ENCODE data around the gene VAV3. TPM values are rescaled to one million over a fixed set of nuclear protein-coding genes. Genes with fewer than 3 reads are reported as not detected.
A peak's percentile ranks its signal among the peaks of the same experiment; 100 is the strongest.

Gene VAV3
- total RNA-seq, 2 donors from 2014 or later = 6.9 to 7.7 TPM

DNA sequence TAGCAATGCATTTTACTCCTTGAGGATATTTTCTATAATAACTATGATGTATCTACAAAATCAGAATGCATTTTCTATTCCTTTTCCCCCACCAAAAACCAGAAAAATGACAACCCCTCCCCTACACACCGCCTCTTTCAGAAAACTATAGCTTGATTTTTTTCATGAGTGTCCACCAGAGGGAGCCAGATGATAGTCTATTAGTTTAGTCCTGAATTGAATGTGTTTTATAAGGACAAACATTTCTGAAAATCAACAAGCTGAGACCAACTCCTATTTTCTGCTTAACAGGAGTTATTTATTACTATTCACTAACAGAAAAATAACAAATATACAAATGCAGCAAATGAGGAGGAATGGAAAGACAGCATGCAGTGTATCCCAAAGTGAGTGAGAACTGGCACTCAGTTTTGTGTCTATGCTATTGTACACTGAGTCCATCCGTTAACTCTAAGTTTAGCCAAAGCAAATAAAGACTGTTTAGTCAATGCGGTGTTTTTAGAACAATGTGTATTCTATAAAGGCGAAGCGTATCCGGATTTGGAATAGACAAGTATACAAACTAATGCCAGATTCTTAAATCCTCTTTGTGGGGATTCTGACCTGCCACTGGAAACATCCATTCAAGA, 182.6 kb downstream of the VAV3 start:
- Histone ChIP-seq H3K9me3 (no peaks in the 10 kb centered on the region), H3K27me3 (replicated peaks; ENCODE audit: insufficient read depth) (no peaks in the 10 kb centered on the region), H3K4me1 (ENCODE audit: control insufficient read depth in 1 of 2, low read depth in 2 of 2) (peaks cover 0 to 10% of the 10 kb centered on the region in 2 donors), H3K27ac (no peak overlapping the region), H3K4me3 (no peak overlapping the region), H3K36me3 (no peaks in the 10 kb centered on the region)
- peak; percentile 69 for ATAC-seq (ENCODE audit: insufficient number of reproducible peaks, low FRiP score, low read depth)
- TF ChIP-seq CTCF (IDR thresholded peaks at IDR 0.05) = peak; percentile 74
- no peak for DNase-seq (ENCODE audit: low spot score)

DNA sequence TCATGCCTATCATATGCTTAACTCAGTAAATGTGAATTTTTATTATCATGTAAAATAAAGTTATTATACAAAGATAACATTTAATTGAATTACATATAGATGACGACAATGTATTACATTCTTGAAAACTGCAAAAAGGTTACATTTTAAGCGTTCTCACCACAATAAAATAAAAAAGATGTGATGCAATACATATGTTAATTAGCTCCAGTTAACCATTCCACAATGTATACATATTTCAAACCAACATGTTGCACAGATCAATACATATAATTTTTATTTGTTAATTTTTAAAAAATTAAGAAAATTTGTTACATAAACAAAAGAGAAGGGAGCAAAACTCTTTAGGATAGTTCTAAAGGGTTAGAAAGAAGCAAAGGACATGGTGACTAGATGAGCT, 183.7 kb downstream of the VAV3 start:
- H3K4me3 ChIP-seq = no peak overlapping the region
- TF ChIP-seq CTCF (IDR thresholded peaks at IDR 0.05) = no peak
- H3K4me1 ChIP-seq (ENCODE audit: control insufficient read depth in 1 of 2, low read depth in 2 of 2) = peaks cover 0 to 10% of the 10 kb centered on the region in 2 donors
- H3K9me3 ChIP-seq = no peaks in the 10 kb centered on the region
- H3K27ac ChIP-seq = no peak overlapping the region
- H3K27me3 ChIP-seq (replicated peaks; ENCODE audit: insufficient read depth) = no peaks in the 10 kb centered on the region
- H3K36me3 ChIP-seq = no peaks in the 10 kb centered on the region
- DNase-seq (ENCODE audit: low spot score) = no peak
- ATAC-seq (ENCODE audit: insufficient number of reproducible peaks, low FRiP score, low read depth) = no peak

- Histone ChIP-seq H3K27me3 (replicated peaks; ENCODE audit: insufficient read depth) (no peaks in the 10 kb centered on the region), H3K36me3 (no peaks in the 10 kb centered on the region), H3K9me3 (no peaks in the 10 kb centered on the region), H3K4me1 (ENCODE audit: control insufficient read depth in 1 of 2, low read depth in 2 of 2) (peaks cover 0 to 4% of the 10 kb centered on the region in 2 donors), H3K27ac (no peak overlapping the region), H3K4me3 (no peak overlapping the region)
- ATAC-seq (ENCODE audit: insufficient number of reproducible peaks, low FRiP score, low read depth) = no peak
- DNase-seq (ENCODE audit: low spot score) = no peak
- TF ChIP-seq CTCF (IDR thresholded peaks at IDR 0.05) = no peak
Observed at GRCh38 chr1:107777664-107778047, 187.3 kb downstream of the VAV3 start.

- H3K36me3 ChIP-seq = no peaks in the 10 kb centered on the region
- no peaks in the 10 kb centered on the region for H3K4me1 ChIP-seq (ENCODE audit: control insufficient read depth in 1 of 2, low read depth in 2 of 2)
- no peaks in the 10 kb centered on the region for H3K9me3 ChIP-seq
- no peak for DNase-seq (ENCODE audit: low spot score)
- no peak overlapping the region for H3K4me3 ChIP-seq
- no peaks in the 10 kb centered on the region for H3K27me3 ChIP-seq (replicated peaks; ENCODE audit: insufficient read depth)
- no peak for TF ChIP-seq CTCF (IDR thresholded peaks at IDR 0.05)
- ATAC-seq (ENCODE audit: insufficient number of reproducible peaks, low FRiP score, low read depth) = no peak
- no peak overlapping the region for H3K27ac ChIP-seq
Observed at GRCh38 chr1:107776900-107777663, 187.9 kb downstream of the VAV3 start.

DNA sequence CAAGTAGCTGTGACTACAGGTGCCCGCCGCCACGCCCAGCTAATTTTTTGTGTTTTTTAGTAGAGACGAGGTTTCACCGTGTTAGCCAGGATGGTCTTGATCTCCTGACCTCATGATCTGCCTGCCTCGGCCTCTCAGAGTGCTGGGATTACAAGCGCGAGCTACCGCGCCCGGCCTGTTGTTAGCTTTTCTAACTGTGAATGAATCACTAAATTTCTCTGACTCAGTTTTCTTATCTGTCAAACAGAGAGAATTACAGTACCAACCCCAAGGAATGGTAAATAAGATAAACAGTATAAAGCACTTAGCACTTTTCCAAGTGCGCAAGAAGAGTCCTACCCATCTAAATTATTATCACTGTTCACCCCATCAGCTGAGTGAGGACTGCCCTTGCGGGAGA, 193.6 kb downstream of the VAV3 start:
- DNase-seq (ENCODE audit: low spot score) (no peak), ATAC-seq (ENCODE audit: insufficient number of reproducible peaks, low FRiP score, low read depth) (no peak)
- Histone ChIP-seq H3K27ac (no peak overlapping the region), H3K27me3 (replicated peaks; ENCODE audit: insufficient read depth) (no peaks in the 10 kb centered on the region), H3K4me1 (ENCODE audit: control insufficient read depth in 1 of 2, low read depth in 2 of 2) (no peaks in the 10 kb centered on the region), H3K9me3 (no peaks in the 10 kb centered on the region), H3K36me3 (no peaks in the 10 kb centered on the region), H3K4me3 (no peak overlapping the region)
- TF ChIP-seq CTCF (IDR thresholded peaks at IDR 0.05) = no peak
